Stimulated activated CD4-positive, alpha-beta T cell treated with anti-CD3 and anti-CD28 coated beads, Interleukin-15, amount 100 ng/mL, for 48 hours (primary cell): ENCODE results near the gene GPR139.

ENCODE experiments used
- DNase-seq, 2 donors: peaks; one replicate each; pipeline ENCODE4 v3.0.0-alpha.2; 2020; ENCODE audit warnings: low read depth in 2 of 2

GPR139 gene

GRCh38 chr16:20073203-20074098 lies at the start of gene GPR139:
Gene GPR139 (minus strand): TSS chr16:20073890. CDS start chr16:20073616, 274 bp downstream.
- DNase-seq = no peak

- DNase-seq = no peak
Measured at GRCh38 chr16:20122011-20122410, 48.3 kb upstream of the GPR139 start.

GRCh38 chr16:20114356-20114755 lies 40.7 kb upstream of the GPR139 start:
- DNase-seq = no peak

- no peak for DNase-seq
Measured at GRCh38 chr16:20111143-20111542, 37.5 kb upstream of the GPR139 start.

GRCh38 chr16:20107083-20107482 lies 33.4 kb upstream of the GPR139 start:
- no peak for DNase-seq

GRCh38 chr16:20104563-20105183 lies 31.0 kb upstream of the GPR139 start:
- no peak for DNase-seq

GRCh38 chr16:20102521-20102920 lies 28.8 kb upstream of the GPR139 start:
- DNase-seq = no peak

- no peak for DNase-seq
Measured at GRCh38 chr16:20102021-20102420, 28.3 kb upstream of the GPR139 start.

GRCh38 chr16:20099375-20099774 lies 25.7 kb upstream of the GPR139 start:
- DNase-seq = no peak

- DNase-seq = no peak
Measured at GRCh38 chr16:20094157-20094556, 20.5 kb upstream of the GPR139 start.

- no peak for DNase-seq
Measured at GRCh38 chr16:20089246-20089965, 15.7 kb upstream of the GPR139 start.

GRCh38 chr16:20084624-20085226 lies 11.0 kb upstream of the GPR139 start:
- DNase-seq = no peak

- DNase-seq = no peak
Measured at GRCh38 chr16:20079106-20079505, 5.4 kb upstream of the GPR139 start.

- DNase-seq = no peak
Measured at GRCh38 chr16:20075243-20075642, 1.6 kb upstream of the GPR139 start.

GRCh38 chr16:20074099-20074991 lies 655 bp upstream of the GPR139 start:
- DNase-seq = no peak

- DNase-seq = no peak
Measured at GRCh38 chr16:20072874-20073202, 852 bp downstream of the GPR139 start.

GRCh38 chr16:20072146-20072873 lies 1.4 kb downstream of the GPR139 start:
- DNase-seq = no peak

GRCh38 chr16:20064931-20065330 lies 8.8 kb downstream of the GPR139 start:
- no peak for DNase-seq

- no peak for DNase-seq
Measured at GRCh38 chr16:20064520-20064919, 9.2 kb downstream of the GPR139 start.

- no peak for DNase-seq
Measured at GRCh38 chr16:20061132-20061531, 12.6 kb downstream of the GPR139 start.

- no peak for DNase-seq
Measured at GRCh38 chr16:20056436-20056835, 17.3 kb downstream of the GPR139 start.
